GM19324 (cell line): ENCODE results near the gene PSMB11.

Experiments used
- ATAC-seq: cut with Tn5 transposase; IDR thresholded peaks from one replicate; pipeline ENCODE4 v1.9.1; 2021; ENCODE audit warnings: mild to moderate bottlenecking, moderate library complexity; ENCODE audit not compliant: unreplicated experiment, low FRiP score

PSMB11 gene

GRCh38 chr14:23040100-23040499 is 1.9 kb upstream of the PSMB11 start:
- no peak for ATAC-seq

- ATAC-seq, result no peak
Observed at GRCh38 chr14:23041729-23042128, 283 bp upstream of the PSMB11 start.

- ATAC-seq, result no peak
Observed at GRCh38 chr14:23043145-23043544, 1.1 kb downstream of the PSMB11 start.

GRCh38 chr14:23043754-23044153 is 1.7 kb downstream of the PSMB11 start:
- no peak for ATAC-seq

- no peak for ATAC-seq
Observed at GRCh38 chr14:23044840-23045239, 2.8 kb downstream of the PSMB11 start.

GRCh38 chr14:23045419-23046357 is 3.7 kb downstream of the PSMB11 start:
- ATAC-seq, result no peak

GRCh38 chr14:23047034-23047634 is 5.1 kb downstream of the PSMB11 start:
- ATAC-seq, result no peak

- no peak for ATAC-seq
Observed at GRCh38 chr14:23047751-23048693, 6.0 kb downstream of the PSMB11 start.

- ATAC-seq, result no peak
Observed at GRCh38 chr14:23049011-23049410, 7.0 kb downstream of the PSMB11 start.

GRCh38 chr14:23051141-23052057 is 9.4 kb downstream of the PSMB11 start:
- ATAC-seq, result no peak

GRCh38 chr14:23052182-23052623 is 10.2 kb downstream of the PSMB11 start:
- no peak for ATAC-seq

- no peak for ATAC-seq
Observed at GRCh38 chr14:23052671-23053070, 10.7 kb downstream of the PSMB11 start.

GRCh38 chr14:23053426-23053825 is 11.4 kb downstream of the PSMB11 start:
- no peak for ATAC-seq

GRCh38 chr14:23054000-23054811 is 12.2 kb downstream of the PSMB11 start:
- no peak for ATAC-seq

- no peak for ATAC-seq
Observed at GRCh38 chr14:23055147-23055550, 13.1 kb downstream of the PSMB11 start.

- ATAC-seq, result no peak
Observed at GRCh38 chr14:23055621-23056144, 13.7 kb downstream of the PSMB11 start.

- ATAC-seq, result peak; percentile 32
Observed at GRCh38 chr14:23056145-23056955, 14.3 kb downstream of the PSMB11 start.
